ENCODE results near the gene CARD10. TPM values are rescaled to one million over a fixed set of nuclear protein-coding genes. Genes with fewer than 3 reads are reported as not detected.

Gene CARD10
- total RNA-seq, 2 donors from 2014 or later = 4.2 to 5.8 TPM

DNA sequence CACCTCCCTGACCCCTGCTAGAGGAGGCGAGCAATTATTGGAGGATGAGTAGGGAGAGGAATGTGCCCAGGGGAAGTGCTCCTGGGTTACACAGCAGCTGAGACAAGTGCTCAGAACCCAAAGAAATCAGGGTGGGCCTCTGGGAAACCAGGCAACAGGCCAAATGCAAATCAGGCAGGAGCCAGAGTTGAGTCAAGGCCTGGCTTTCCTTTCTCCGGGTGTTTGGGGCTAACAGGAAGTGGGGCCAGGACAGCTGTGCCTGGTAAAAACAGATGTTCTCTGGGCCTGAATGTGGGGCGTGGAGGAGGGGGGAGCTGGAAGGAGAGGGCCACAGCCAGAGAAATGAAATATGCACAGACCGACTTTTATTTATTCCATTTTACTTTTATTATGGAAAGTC is 55.0 kb downstream of the CARD10 start:
- H3K4me3 ChIP-seq = no peak overlapping the region
- no peaks in the 10 kb centered on the region for H3K9me3 ChIP-seq
- no peaks in the 10 kb centered on the region for H3K4me1 ChIP-seq
- DNase-seq (ENCODE audit: low spot score) = no peak
- no peaks in the 10 kb centered on the region for H3K27me3 ChIP-seq
- TF ChIP-seq, protein P1, sequence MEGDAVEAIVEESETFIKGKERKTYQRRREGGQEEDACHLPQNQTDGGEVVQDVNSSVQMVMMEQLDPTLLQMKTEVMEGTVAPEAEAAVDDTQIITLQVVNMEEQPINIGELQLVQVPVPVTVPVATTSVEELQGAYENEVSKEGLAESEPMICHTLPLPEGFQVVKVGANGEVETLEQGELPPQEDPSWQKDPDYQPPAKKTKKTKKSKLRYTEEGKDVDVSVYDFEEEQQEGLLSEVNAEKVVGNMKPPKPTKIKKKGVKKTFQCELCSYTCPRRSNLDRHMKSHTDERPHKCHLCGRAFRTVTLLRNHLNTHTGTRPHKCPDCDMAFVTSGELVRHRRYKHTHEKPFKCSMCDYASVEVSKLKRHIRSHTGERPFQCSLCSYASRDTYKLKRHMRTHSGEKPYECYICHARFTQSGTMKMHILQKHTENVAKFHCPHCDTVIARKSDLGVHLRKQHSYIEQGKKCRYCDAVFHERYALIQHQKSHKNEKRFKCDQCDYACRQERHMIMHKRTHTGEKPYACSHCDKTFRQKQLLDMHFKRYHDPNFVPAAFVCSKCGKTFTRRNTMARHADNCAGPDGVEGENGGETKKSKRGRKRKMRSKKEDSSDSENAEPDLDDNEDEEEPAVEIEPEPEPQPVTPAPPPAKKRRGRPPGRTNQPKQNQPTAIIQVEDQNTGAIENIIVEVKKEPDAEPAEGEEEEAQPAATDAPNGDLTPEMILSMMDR (IDR thresholded peaks at IDR 0.05) = no peak
- H3K27ac ChIP-seq = no peak overlapping the region
- H3K36me3 ChIP-seq = no peaks in the 10 kb centered on the region

DNA sequence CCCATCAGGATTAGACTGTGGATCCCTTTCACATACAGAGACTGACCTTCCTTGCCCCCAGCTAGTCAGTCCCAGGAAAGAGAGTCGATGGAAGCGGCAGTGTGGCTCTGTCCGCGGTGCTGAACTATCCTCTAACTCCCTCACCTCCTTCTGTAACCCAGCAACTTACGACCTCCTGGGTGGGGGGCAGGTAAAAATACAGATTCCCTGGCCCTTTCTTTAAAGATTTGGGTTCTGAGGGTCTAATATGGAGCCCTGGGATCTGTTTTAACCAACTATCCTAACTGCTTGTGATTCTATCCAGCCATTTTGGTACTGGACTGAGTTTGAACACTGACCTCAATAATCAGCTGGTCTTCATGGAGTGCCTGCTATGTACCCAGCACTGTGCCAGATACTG is 56.2 kb downstream of the CARD10 start:
- no peaks in the 10 kb centered on the region for H3K4me1 ChIP-seq
- H3K27ac ChIP-seq = no peak overlapping the region
- no peaks in the 10 kb centered on the region for H3K36me3 ChIP-seq
- H3K9me3 ChIP-seq = no peaks in the 10 kb centered on the region
- no peaks in the 10 kb centered on the region for H3K27me3 ChIP-seq
- no peak overlapping the region for H3K4me3 ChIP-seq
- DNase-seq (ENCODE audit: low spot score) = no peak
- TF ChIP-seq, protein P1 (IDR thresholded peaks at IDR 0.05) = no peak

DNA sequence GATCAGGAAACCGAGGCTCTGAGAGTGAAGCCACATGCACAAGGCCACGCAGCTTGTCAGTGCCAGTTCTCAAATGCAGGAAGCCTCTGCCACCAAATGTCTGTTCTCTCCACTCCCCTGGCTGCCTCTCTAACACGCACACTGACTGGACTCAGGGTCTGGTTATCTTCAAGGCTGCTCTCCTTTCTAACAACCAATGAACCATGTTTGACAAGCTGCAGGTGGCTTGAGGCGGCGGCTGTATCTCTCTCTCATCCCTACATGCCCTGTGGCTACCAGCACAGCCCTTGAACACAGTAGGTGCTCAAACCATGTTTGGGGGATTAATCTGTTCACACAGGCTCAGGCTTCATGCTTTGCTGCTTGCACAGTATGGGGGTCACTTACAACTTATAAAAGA is 56.8 kb downstream of the CARD10 start:
- Histone ChIP-seq H3K4me1 (no peaks in the 10 kb centered on the region), H3K4me3 (no peak overlapping the region), H3K36me3 (no peaks in the 10 kb centered on the region), H3K27me3 (no peaks in the 10 kb centered on the region), H3K27ac (no peak overlapping the region), H3K9me3 (no peaks in the 10 kb centered on the region)
- TF ChIP-seq, protein P1 (IDR thresholded peaks at IDR 0.05) = no peak
- DNase-seq (ENCODE audit: low spot score) = no peak

DNA sequence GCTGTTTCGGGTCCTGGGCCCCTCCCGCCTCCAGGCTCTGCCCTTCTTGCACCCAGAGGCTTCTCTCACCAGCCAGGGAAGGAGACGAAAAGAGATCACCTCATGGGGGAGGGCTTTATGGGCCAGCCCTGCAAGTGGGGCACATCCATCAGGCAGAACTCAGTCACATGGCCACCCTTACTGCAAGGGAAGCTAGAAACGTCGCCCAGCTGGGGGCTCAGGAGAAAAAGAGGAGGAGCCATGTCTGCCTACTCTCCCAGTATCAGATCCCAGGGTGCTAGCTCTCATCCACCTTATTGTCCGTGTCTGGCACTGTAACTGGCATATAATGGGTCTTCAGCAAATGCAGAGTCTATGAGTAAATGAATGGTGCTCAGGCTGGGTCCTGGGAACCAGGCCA is 57.3 kb downstream of the CARD10 start:
- no peak overlapping the region for H3K4me3 ChIP-seq
- no peaks in the 10 kb centered on the region for H3K4me1 ChIP-seq
- TF ChIP-seq, protein P1 (IDR thresholded peaks at IDR 0.05) = no peak
- no peaks in the 10 kb centered on the region for H3K27me3 ChIP-seq
- no peaks in the 10 kb centered on the region for H3K36me3 ChIP-seq
- DNase-seq (ENCODE audit: low spot score) = no peak
- no peak overlapping the region for H3K27ac ChIP-seq
- no peaks in the 10 kb centered on the region for H3K9me3 ChIP-seq

DNA sequence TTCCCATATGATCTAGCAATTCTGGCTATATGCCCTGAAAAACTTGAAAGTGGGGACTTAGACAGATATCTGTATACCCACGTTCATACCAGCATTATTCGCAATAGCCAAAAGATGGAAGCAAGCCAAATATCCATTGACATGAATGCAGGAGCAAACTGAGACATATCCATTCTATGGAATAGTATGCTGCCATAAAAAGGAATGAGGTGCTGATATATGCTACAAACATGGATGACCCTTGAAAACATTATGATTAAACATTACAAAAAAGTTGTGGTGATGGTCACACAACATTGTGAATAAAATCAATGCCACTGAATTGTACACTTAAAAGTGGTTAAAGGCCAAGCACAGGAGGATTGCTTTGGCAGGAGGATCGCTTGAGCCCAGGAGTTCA is 58.5 kb downstream of the CARD10 start:
- no peak overlapping the region for H3K27ac ChIP-seq
- DNase-seq (ENCODE audit: low spot score) = no peak

DNA sequence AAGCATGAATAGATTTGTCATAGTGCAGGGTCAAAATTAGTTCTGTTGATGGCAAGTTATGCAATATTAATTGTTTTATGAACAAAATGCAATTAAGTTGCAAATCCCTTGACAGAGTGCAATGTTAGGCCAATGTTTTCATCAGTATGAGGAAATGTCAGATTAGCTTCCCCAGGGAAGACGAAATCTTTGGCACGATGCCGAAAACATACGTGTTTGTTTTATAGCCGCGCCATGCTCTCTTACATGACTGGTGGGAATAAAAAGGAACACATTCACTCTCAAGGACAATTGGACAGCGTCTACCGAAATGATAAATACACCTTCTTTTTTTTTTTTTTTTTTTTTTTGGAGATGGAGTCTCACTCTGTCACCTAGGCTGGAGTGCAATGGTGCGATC is 60.0 kb downstream of the CARD10 start:
- H3K4me1 ChIP-seq = no peaks in the 10 kb centered on the region
- H3K9me3 ChIP-seq = no peaks in the 10 kb centered on the region
- no peak overlapping the region for H3K4me3 ChIP-seq
- no peak for DNase-seq (ENCODE audit: low spot score)
- H3K27ac ChIP-seq = no peak overlapping the region
- H3K27me3 ChIP-seq = no peaks in the 10 kb centered on the region
- no peaks in the 10 kb centered on the region for H3K36me3 ChIP-seq
- TF ChIP-seq, protein P1 (IDR thresholded peaks at IDR 0.05) = no peak

More for the DNA sequence above, 58.5 kb downstream of the CARD10 start:
- TF ChIP-seq, protein P1 (IDR thresholded peaks at IDR 0.05) = no peak
- H3K4me3 ChIP-seq = no peak overlapping the region
- H3K9me3 ChIP-seq = no peaks in the 10 kb centered on the region
- no peaks in the 10 kb centered on the region for H3K4me1 ChIP-seq
- H3K27me3 ChIP-seq = no peaks in the 10 kb centered on the region
- no peaks in the 10 kb centered on the region for H3K36me3 ChIP-seq

Data from right atrium auricular region (tissue), 2 donors.